GM19328 (cell line): ENCODE data around the gene ARMC5.
"Not testable (repeated sequence)": the region's sequence is repeated elsewhere in the genome, so short reads cannot be mapped to it uniquely, and the experiment has no call there.

Experiments
- ATAC-seq: cut with Tn5 transposase; IDR thresholded peaks from one replicate; pipeline ENCODE4 v1.9.1; 2021; ENCODE audit warnings: mild to moderate bottlenecking, moderate library complexity; ENCODE audit not compliant: unreplicated experiment

Gene ARMC5

GRCh38 chr16:31476303-31477219, 17.3 kb downstream of the ARMC5 start:
- no peak for ATAC-seq

- ATAC-seq = no peak
Measured at GRCh38 chr16:31477220-31478216, 18.2 kb downstream of the ARMC5 start.

- no peak for ATAC-seq
Measured at GRCh38 chr16:31478956-31479355, 19.7 kb downstream of the ARMC5 start.

- ATAC-seq = no peak
Measured at GRCh38 chr16:31479751-31480150, 20.4 kb downstream of the ARMC5 start.

GRCh38 chr16:31480851-31481536, 21.7 kb downstream of the ARMC5 start:
- no peak for ATAC-seq

- ATAC-seq = no peak
Measured at GRCh38 chr16:31483081-31483480, 23.8 kb downstream of the ARMC5 start, which contains the start of gene SLC5A2. SLC5A2 (plus strand) TSS chr16:31483123; CDS start chr16:31483137, 14 bp downstream.

GRCh38 chr16:31484048-31484447, 24.7 kb downstream of the ARMC5 start:
- ATAC-seq = not testable (repeated sequence)

GRCh38 chr16:31484491-31485171, 25.3 kb downstream of the ARMC5 start:
- ATAC-seq = no peak

GRCh38 chr16:31485571-31485970, 26.3 kb downstream of the ARMC5 start:
- no peak for ATAC-seq

GRCh38 chr16:31486045-31486444, 26.7 kb downstream of the ARMC5 start:
- ATAC-seq = no peak

GRCh38 chr16:31487071-31487719, 27.9 kb downstream of the ARMC5 start:
- no peak for ATAC-seq

- peak; percentile 62 for ATAC-seq
Measured at GRCh38 chr16:31487720-31488467, 28.6 kb downstream of the ARMC5 start.

GRCh38 chr16:31488468-31489297, 29.4 kb downstream of the ARMC5 start:
- no peak for ATAC-seq

GRCh38 chr16:31489298-31489564, 29.9 kb downstream of the ARMC5 start:
- ATAC-seq = no peak

- no peak for ATAC-seq
Measured at GRCh38 chr16:31489616-31490584, 30.6 kb downstream of the ARMC5 start.

- ATAC-seq = no peak
Measured at GRCh38 chr16:31491778-31492418, 32.6 kb downstream of the ARMC5 start.
